ENCODE results near the gene WDR27.

The WDR27 gene

GRCh38 chr6:169587975-169588374, 113.9 kb downstream of the WDR27 start:
- TF ChIP-seq TAF1 (IDR thresholded peaks at IDR 0.05; ENCODE audit: low read depth) (no peak), YY1 (IDR thresholded peaks at IDR 0.05; ENCODE audit: low read depth) (no peak), CREB1 (IDR thresholded peaks at IDR 0.05; ENCODE audit: low read depth) (no peak), EGR1 (IDR thresholded peaks at IDR 0.05) (no peak), NFIC (IDR thresholded peaks at IDR 0.05) (no peak), REST (IDR thresholded peaks at IDR 0.05; ENCODE audit: low read depth) (no peak), TEAD4 (IDR thresholded peaks at IDR 0.05) (no peak), ZBTB7A (IDR thresholded peaks at IDR 0.05; ENCODE audit: low read depth) (no peak), CEBPB (IDR thresholded peaks at IDR 0.05) (no peak), USF1 (IDR thresholded peaks at IDR 0.05) (no peak), FOXM1 (IDR thresholded peaks at IDR 0.05; ENCODE audit: borderline replicate concordance, low read depth) (no peak)

GRCh38 chr6:169583886-169584541, 117.8 kb downstream of the WDR27 start:
- TF ChIP-seq FOXM1 (IDR thresholded peaks at IDR 0.05; ENCODE audit: borderline replicate concordance, low read depth): no peak
- no peak for TF ChIP-seq TEAD4 (IDR thresholded peaks at IDR 0.05)
- TF ChIP-seq USF1 (IDR thresholded peaks at IDR 0.05): no peak
- no peak for TF ChIP-seq REST (IDR thresholded peaks at IDR 0.05; ENCODE audit: low read depth)
- TF ChIP-seq YY1 (IDR thresholded peaks at IDR 0.05; ENCODE audit: low read depth): no peak
- no peak for TF ChIP-seq EGR1 (IDR thresholded peaks at IDR 0.05)
- no peak for TF ChIP-seq EP300 (IDR thresholded peaks at IDR 0.05; ENCODE audit: borderline replicate concordance)
- no peak for TF ChIP-seq TCF12 (IDR thresholded peaks at IDR 0.05; ENCODE audit: low read depth)
- no peak for TF ChIP-seq RAD21 (IDR thresholded peaks at IDR 0.05; ENCODE audit: low read depth)
- TF ChIP-seq CEBPB (IDR thresholded peaks at IDR 0.05): no peak
- TF ChIP-seq TAF1 (IDR thresholded peaks at IDR 0.05; ENCODE audit: low read depth): no peak

GRCh38 chr6:169579407-169580111, 122.3 kb downstream of the WDR27 start:
- TF ChIP-seq TAF1 (IDR thresholded peaks at IDR 0.05; ENCODE audit: low read depth): no peak
- no peak for TF ChIP-seq REST (IDR thresholded peaks at IDR 0.05; ENCODE audit: low read depth)
- no peak for TF ChIP-seq RAD21 (IDR thresholded peaks at IDR 0.05; ENCODE audit: low read depth)
- TF ChIP-seq EP300 (IDR thresholded peaks at IDR 0.05; ENCODE audit: borderline replicate concordance): no peak
- no peak for TF ChIP-seq YY1 (IDR thresholded peaks at IDR 0.05; ENCODE audit: low read depth)
- TF ChIP-seq CEBPB (IDR thresholded peaks at IDR 0.05): no peak
- TF ChIP-seq FOXM1 (IDR thresholded peaks at IDR 0.05; ENCODE audit: borderline replicate concordance, low read depth): no peak
- no peak for TF ChIP-seq USF1 (IDR thresholded peaks at IDR 0.05)

GRCh38 chr6:169577974-169578373, 123.9 kb downstream of the WDR27 start:
- TF ChIP-seq NFIC (IDR thresholded peaks at IDR 0.05): no peak
- no peak for TF ChIP-seq USF1 (IDR thresholded peaks at IDR 0.05)
- TF ChIP-seq TAF1 (IDR thresholded peaks at IDR 0.05; ENCODE audit: low read depth): no peak
- TF ChIP-seq MAX (IDR thresholded peaks at IDR 0.05): no peak
- no peak for TF ChIP-seq CEBPB (IDR thresholded peaks at IDR 0.05)
- no peak for TF ChIP-seq FOXM1 (IDR thresholded peaks at IDR 0.05; ENCODE audit: borderline replicate concordance, low read depth)
- no peak for TF ChIP-seq TCF12 (IDR thresholded peaks at IDR 0.05; ENCODE audit: low read depth)
- TF ChIP-seq RAD21 (IDR thresholded peaks at IDR 0.05; ENCODE audit: low read depth): no peak
- no peak for TF ChIP-seq REST (IDR thresholded peaks at IDR 0.05; ENCODE audit: low read depth)
- TF ChIP-seq EP300 (IDR thresholded peaks at IDR 0.05; ENCODE audit: borderline replicate concordance): no peak
- TF ChIP-seq CREB1 (IDR thresholded peaks at IDR 0.05; ENCODE audit: low read depth): no peak
- no peak for TF ChIP-seq YY1 (IDR thresholded peaks at IDR 0.05; ENCODE audit: low read depth)
- no peak for TF ChIP-seq TEAD4 (IDR thresholded peaks at IDR 0.05)
- no peak for TF ChIP-seq ZBTB7A (IDR thresholded peaks at IDR 0.05; ENCODE audit: low read depth)
- TF ChIP-seq EGR1 (IDR thresholded peaks at IDR 0.05): no peak
